H1 (cell line): ENCODE results near the gene SLC38A8. TPM values are rescaled to one million over a fixed set of nuclear protein-coding genes. Genes with fewer than 3 reads are reported as not detected.

Experiments
- CTCF ChIA-PET: fragments of 300-600 bp; sonication (Branson Sonifier 250); formaldehyde crosslinking; loops from one replicate; lab custom pipeline; 2021; ENCODE audit not compliant: partially characterized antibody; lab: Charles Lee
- POLR2A ChIA-PET: fragments of 300-600 bp; sonication (Branson Sonifier 250); formaldehyde crosslinking; loops from one replicate; lab custom pipeline; 2021; ENCODE audit warnings: inconsistent platforms; ENCODE audit not compliant: partially characterized antibody; lab: Charles Lee
- DNase-seq, 2 experiments: peaks; one replicate each; pipeline versions ENCODE4 v3.0.0 to v3.0.0-alpha.2; 2010 to 2022; ENCODE audit warnings: low spot score in 2 of 2, low read depth in 1 of 2, mixed read lengths in 1 of 2
- FAIRE-seq: peaks from 2 replicates; lab custom pipeline; 2011; peaks lifted over from hg19 to GRCh38; lab: Jason Lieb, UNC
- H2AFZ ChIP-seq: 2 replicates; pipeline ENCODE4 v1.8.1; 2012; ENCODE audit warnings: low read length, inconsistent platforms
- H2AK5ac ChIP-seq: 2 replicates; pipeline ENCODE4 v1.6.1; 2013; ENCODE audit warnings: low read depth, low read length
- H2BK120ac ChIP-seq: replicated peaks from 2 replicates; pipeline ENCODE3; 2013; ENCODE audit warnings: low read depth, low read length, inconsistent platforms
- H2BK12ac ChIP-seq: 2 replicates; pipeline ENCODE4 v1.6.1; 2013; ENCODE audit warnings: low read depth, low read length
- H2BK15ac ChIP-seq: 2 replicates; pipeline ENCODE4 v1.6.1; 2013; ENCODE audit warnings: low read length
- H2BK20ac ChIP-seq: 2 replicates; pipeline ENCODE4 v1.6.1; 2013; ENCODE audit warnings: low read length
- H2BK5ac ChIP-seq: 2 replicates; pipeline ENCODE4 v1.6.1; 2013; ENCODE audit warnings: low read depth, low read length
- H3K14ac ChIP-seq: 2 replicates; pipeline ENCODE4 v1.6.1; 2013; ENCODE audit warnings: inconsistent platforms; ENCODE audit not compliant: insufficient read length
- H3K18ac ChIP-seq: 2 replicates; pipeline ENCODE4 v1.6.1; 2013; ENCODE audit warnings: low read length; ENCODE audit errors: extremely low read depth
- H3K23ac ChIP-seq: 2 replicates; pipeline ENCODE4 v1.6.1; 2013; ENCODE audit warnings: inconsistent platforms; ENCODE audit not compliant: insufficient read length
- H3K23me2 ChIP-seq: 2 replicates; pipeline ENCODE4 v1.6.1; 2013; ENCODE audit warnings: low read depth, low read length
- H3K27ac ChIP-seq: 2 replicates; pipeline ENCODE4 v1.6.1; 2011; ENCODE audit warnings: low read depth, low read length, inconsistent platforms
- H3K27me3 ChIP-seq, 4 experiments: replicated peaks in 1 of 4; 1 replicate in 1 of 4; 2 replicates in 3 of 4; pipeline versions ENCODE4 v1.6.1 to v1.8.1; 2011 to 2013; ENCODE audit warnings: low read length in 3 of 4, mild to moderate bottlenecking in 3 of 4, inconsistent platforms in 2 of 4, mixed read lengths in 2 of 4, moderate library complexity in 1 of 4; ENCODE audit not compliant: control insufficient read depth in 3 of 4, insufficient read depth in 3 of 4; ENCODE audit errors: extremely low read depth in 1 of 4
- H3K36me3 ChIP-seq, 4 experiments: 2 replicates each; pipeline versions ENCODE4 v1.6.1 to v1.8.1; 2011 to 2013; ENCODE audit warnings: mild to moderate bottlenecking in 4 of 4, low read length in 3 of 4, moderate library complexity in 2 of 4, control low read depth in 1 of 4, inconsistent platforms in 1 of 4; ENCODE audit not compliant: insufficient read depth in 4 of 4, control insufficient read depth in 2 of 4
- H3K4ac ChIP-seq: replicated peaks from 2 replicates; pipeline ENCODE3; 2013; ENCODE audit warnings: low read length, low read depth, mixed read lengths, inconsistent platforms; ENCODE audit not compliant: insufficient read length
- H3K4me1 ChIP-seq, 4 experiments: replicated peaks in 1 of 4; 1 replicate in 1 of 4; 2 replicates in 3 of 4; pipeline versions ENCODE4 v1.6.1 to v1.8.1; 2011 to 2013; ENCODE audit warnings: low read length in 3 of 4, inconsistent platforms in 2 of 4, mixed read lengths in 1 of 4; ENCODE audit not compliant: insufficient read depth in 4 of 4, control insufficient read depth in 3 of 4
- H3K4me2 ChIP-seq, 2 experiments: 2 replicates each; pipeline versions ENCODE4 v1.6.1 to v1.8.1; 2011 to 2013; ENCODE audit warnings: low read depth in 2 of 2, low read length in 2 of 2, control low read depth in 1 of 2, inconsistent platforms in 1 of 2, mild to moderate bottlenecking in 1 of 2; ENCODE audit not compliant: insufficient read depth in 1 of 2
- H3K4me3 ChIP-seq, 4 experiments: fragments of 200-600, 300-600 bp in 1 of 4; sonication (generic), shearing (Covaris generic), sonication (Bioruptor Twin) in 1 of 4; 2 replicates each; pipeline versions ENCODE4 v1.5.1 to v1.8.1; 2011 to 2016; ENCODE audit warnings: low read length in 4 of 4, low read depth in 3 of 4, control low read depth in 2 of 4, inconsistent platforms in 2 of 4, mild to moderate bottlenecking in 2 of 4, mixed read lengths in 1 of 4, moderate library complexity in 1 of 4; ENCODE audit not compliant: insufficient read depth in 2 of 4; ENCODE audit errors: extremely low read depth in 1 of 4
- H3K56ac ChIP-seq: replicated peaks from 2 replicates; pipeline ENCODE3; 2013; ENCODE audit warnings: low read depth, mild to moderate bottlenecking, mixed read lengths, low read length, inconsistent platforms; ENCODE audit not compliant: insufficient read length
- H3K79me1 ChIP-seq: 2 replicates; pipeline ENCODE4 v1.6.1; 2013; ENCODE audit warnings: low read depth, low read length, control low read depth
- H3K79me2 ChIP-seq, 2 experiments: 2 replicates each; pipeline versions ENCODE4 v1.6.1 to v1.8.1; 2012 to 2013; ENCODE audit warnings: low read length in 2 of 2, mild to moderate bottlenecking in 2 of 2, inconsistent platforms in 1 of 2; ENCODE audit not compliant: insufficient read depth in 2 of 2, control insufficient read depth in 1 of 2
- H3K9ac ChIP-seq, 4 experiments: replicated peaks in 1 of 4; 1 replicate in 1 of 4; 2 replicates in 3 of 4; pipeline versions ENCODE4 v1.6.1 to v1.8.1; 2011 to 2013; ENCODE audit warnings: low read depth in 3 of 4, low read length in 3 of 4, control low read depth in 2 of 4, mild to moderate bottlenecking in 2 of 4, moderate library complexity in 2 of 4, inconsistent platforms in 1 of 4; ENCODE audit errors: extremely low read depth in 1 of 4
- H3K9me3 ChIP-seq, 2 experiments: 2 replicates each; pipeline versions ENCODE4 v1.6.1 to v1.8.1; 2012 to 2013; ENCODE audit warnings: mild to moderate bottlenecking in 2 of 2, moderate library complexity in 2 of 2, control low read depth in 1 of 2, inconsistent platforms in 1 of 2, low read depth in 1 of 2, low read length in 1 of 2, mixed read lengths in 1 of 2; ENCODE audit not compliant: insufficient read depth in 2 of 2
- H4K20me1 ChIP-seq, 2 experiments: replicated peaks in 1 of 2; 2 replicates each; pipeline versions ENCODE3 to v1.8.1; 2011 to 2013; ENCODE audit warnings: inconsistent platforms in 2 of 2, low read length in 2 of 2, mild to moderate bottlenecking in 1 of 2; ENCODE audit not compliant: insufficient read depth in 2 of 2, control insufficient read depth in 1 of 2
- H4K5ac ChIP-seq: 2 replicates; pipeline ENCODE4 v1.6.1; 2013; ENCODE audit warnings: low read length, low read depth, mixed read lengths, inconsistent platforms; ENCODE audit not compliant: insufficient read length
- H4K8ac ChIP-seq: 2 replicates; pipeline ENCODE4 v1.8.0; 2013; ENCODE audit warnings: mild to moderate bottlenecking, moderate library complexity, low read length, inconsistent platforms; ENCODE audit not compliant: insufficient read depth; ENCODE audit errors: extremely low read depth
- H4K91ac ChIP-seq: replicated peaks from 2 replicates; pipeline ENCODE3; 2013; ENCODE audit warnings: low read length, mixed read lengths, inconsistent platforms; ENCODE audit not compliant: insufficient read length
- BACH1 ChIP-seq: IDR thresholded peaks from 2 replicates; pipeline ENCODE4 v1.6.1; 2012; ENCODE audit warnings: low read length, improper control_type of control experiment
- CBX8 ChIP-seq: fragments of 300-800, 300-1000 bp; sonication (generic); IDR thresholded peaks from 2 replicates; pipeline ENCODE4 v1.7.1; 2016; ENCODE audit warnings: low read depth, low read length, borderline replicate concordance
- CREB1 ChIP-seq: IDR thresholded peaks from 2 replicates; pipeline ENCODE4 v1.6.1; 2012; ENCODE audit warnings: inconsistent platforms
- JUN ChIP-seq: IDR thresholded peaks from 2 replicates; pipeline ENCODE4 v1.6.1; 2011; ENCODE audit warnings: low read depth, mild to moderate bottlenecking, improper control_type of control experiment, low read length
- RAD21 ChIP-seq, 2 experiments: IDR thresholded peaks in 1 of 2; conservative IDR thresholded peaks in 1 of 2; 2 replicates each; pipeline ENCODE4 v1.6.1; 2011; ENCODE audit warnings: low read depth in 2 of 2, low read length in 2 of 2, improper control_type of control experiment in 1 of 2, inconsistent platforms in 1 of 2, mild to moderate bottlenecking in 1 of 2, moderate library complexity in 1 of 2
- RBBP5 ChIP-seq: IDR thresholded peaks from 2 replicates; pipeline ENCODE4 v1.7.1; 2012; ENCODE audit warnings: low read depth, mild to moderate bottlenecking, inconsistent platforms, low read length, moderate library complexity, borderline replicate concordance
- RFX5 ChIP-seq: IDR thresholded peaks from 2 replicates; pipeline ENCODE4 v1.6.1; 2011; ENCODE audit warnings: low read depth, low read length, improper control_type of control experiment, borderline replicate concordance
- SAP30 ChIP-seq: fragments of 300-600 bp; sonication (generic); IDR thresholded peaks from 2 replicates; pipeline ENCODE4 v1.7.1; 2012; ENCODE audit warnings: low read length, moderate library complexity, mild to moderate bottlenecking, inconsistent platforms; ENCODE audit not compliant: insufficient read depth, insufficient replicate concordance
- TEAD4 ChIP-seq: IDR thresholded peaks from 2 replicates; pipeline ENCODE4 v1.6.1; 2012; ENCODE audit warnings: low read depth, low read length, inconsistent platforms, mixed read lengths
- USF2 ChIP-seq: IDR thresholded peaks from 2 replicates; pipeline ENCODE4 v1.6.1; 2011; ENCODE audit warnings: low read length, improper control_type of control experiment
- YY1 ChIP-seq: IDR thresholded peaks from 2 replicates; pipeline ENCODE4 v1.6.1; 2011; ENCODE audit warnings: low read depth, mild to moderate bottlenecking, low read length
- ZNF274 ChIP-seq: IDR thresholded peaks from 2 replicates; pipeline ENCODE4 v1.7.0; 2012; ENCODE audit warnings: low read length, borderline replicate concordance; ENCODE audit errors: extremely low read depth
- WGBS, 2 experiments: shearing (Covaris generic) in 1 of 2; methylation state at CpG; one replicate each; pipeline versions ENCODE4 v1.1.6 to v1.1.7; 2013 to 2015; ENCODE audit warnings: low lambda C conversion rate in 2 of 2, mixed read lengths in 2 of 2, inconsistent platforms in 1 of 2, low coverage in 1 of 2, missing lambda C conversion rate in 1 of 2; ENCODE audit not compliant: insufficient replicate concordance in 2 of 2, insufficient coverage in 1 of 2, insufficient read length in 1 of 2; ENCODE audit errors: extremely low coverage in 1 of 2, missing lambda C conversion rate in 1 of 2; 5-methylcytosine and 5-hydroxymethylcytosine counted together
- polyA plus RNA-seq, 7 experiments: library from polyadenylated mRNA; depleted of rRNA in 3 of 7; stranded (reverse) in 5 of 7; unstranded in 2 of 7; fragments of >200 nt in 5 of 7; fragments of 200-250 nt in 2 of 7; gene quantifications; 1 replicate in 5 of 7; 2 replicates in 1 of 7; 4 replicates in 1 of 7; pipeline versions ENCODE4 v1.2.1 to v1.2.3, GENCODE V29; 2011 to 2013; ENCODE audit warnings: missing spikeins in 2 of 7, mixed read lengths in 2 of 7
- total RNA-seq: library from RNA; stranded (reverse); fragmentation: NEBNext Ultra II Directional; extraction: Animal tissue kit (Norgen Biotek cat#: 25700); gene quantifications from 2 replicates; pipeline ENCODE4 v1.2.1, GENCODE V29; 2021

SLC38A8 gene
- total and polyA plus RNA-seq, 2 of the 8 experiments (the other 6 are each of a cell fraction or from before 2014, with no cell fraction given), result 0.08 TPM; not detected in 1

GRCh38 chr16:84055366-84055765, 12.8 kb upstream of the SLC38A8 start:
- Histone ChIP-seq H4K20me1 (peaks cover 1 to 6% of the 10 kb centered on the region in 2 experiments), H3K9me3 (no peaks in the 10 kb centered on the region), H3K4me2 (no peak overlapping the region)
- TF ChIP-seq JUN (no peak), TEAD4 (no peak), SAP30 (no peak), RFX5 (no peak), USF2 (no peak), ZNF274 (no peak), BACH1 (no peak), YY1 (no peak), CREB1 (no peak), CBX8 (no peak), RAD21 (IDR thresholded peaks at IDR 0.05 in 1 of 2, conservative IDR thresholded peaks at IDR 0.05 in 1 of 2; ENCODE audit: low read depth in 2 of 2, low read length in 2 of 2) (no peak), RBBP5 (no peak)
- TF ChIP-seq, all 59 proteins: peak for 0
- no peak overlapping the region for H3K18ac ChIP-seq
- no peak overlapping the region for H4K5ac ChIP-seq
- H3K4me3 ChIP-seq, result no peak overlapping the region
- ChIA-PET CTCF (interaction anchor here (0.8 to 21.4 kb wide), 7 partner anchors 9 to 129 kb away, joined by 3 to 366 read pairs (median 5); partner anchors contain the start of genes OSGIN1 and SLC38A8), POLR2A (interaction anchor here (1.0 to 1.5 kb wide), 2 partner anchors 11 to 13 kb away, joined by 3 to 6 read pairs; partner anchors contain the start of gene SLC38A8)
- H2BK15ac ChIP-seq, result no peak overlapping the region
- no peaks in the 10 kb centered on the region for H3K79me2 ChIP-seq
- H3K56ac ChIP-seq, result no peak overlapping the region
- H3K4ac ChIP-seq, result no peak overlapping the region
- H3K9ac ChIP-seq, result no peak overlapping the region
- H2BK120ac ChIP-seq, result no peak overlapping the region
- no peaks in the 10 kb centered on the region for H3K4me1 ChIP-seq
- H2BK12ac ChIP-seq, result no peak overlapping the region
- no peak overlapping the region for H2BK5ac ChIP-seq
- H4K8ac ChIP-seq, result no peak overlapping the region
- 91% methylated on average over 5 of the region's 5 CpGs; no CpG with 5 or more reads in 1 of the 2 experiments for WGBS, 2 experiments
- no peak overlapping the region for H4K91ac ChIP-seq
- no peak overlapping the region for H3K14ac ChIP-seq
- H2AK5ac ChIP-seq, result no peak overlapping the region
- H3K27me3 ChIP-seq, result no peaks in the 10 kb centered on the region
- peaks cover 2% of the 10 kb centered on the region; the same call in 1 of the 2 replicates for H3K79me1 ChIP-seq
- H3K27ac ChIP-seq, result no peak overlapping the region
- no peak for FAIRE-seq
- peaks cover 2 to 36% (median 20%) of the 10 kb centered on the region in 4 experiments; a peak in 7 of 8 replicates for H3K36me3 ChIP-seq
- no peak for DNase-seq
- no peaks in the 10 kb centered on the region; the same call in 1 of the 2 replicates for H3K23me2 ChIP-seq
- no peak overlapping the region for H3K23ac ChIP-seq
- no peak overlapping the region for H2AFZ ChIP-seq
- H2BK20ac ChIP-seq, result no peak overlapping the region
